GM18526 (cell line): Measurements from ENCODE around the gene FBXL22.
A peak's percentile ranks its signal among the peaks of the same experiment; 100 is the strongest.

Source experiments
- POLR2A ChIP-seq: IDR thresholded peaks from 3 replicates; pipeline ENCODE4 v1.6.1; 2011; ENCODE audit not compliant: insufficient read length; ENCODE audit errors: extremely low read depth

FBXL22 gene

GRCh38 chr15:63601026-63601703 lies 4.0 kb downstream of the FBXL22 start:
- TF ChIP-seq POLR2A = peak; percentile 27

GRCh38 chr15:63601704-63602185 lies 4.6 kb downstream of the FBXL22 start:
- TF ChIP-seq POLR2A = no peak

GRCh38 chr15:63602595-63602994 lies 5.4 kb downstream of the FBXL22 start:
- TF ChIP-seq POLR2A = no peak

GRCh38 chr15:63603516-63603915 lies 6.3 kb downstream of the FBXL22 start:
- TF ChIP-seq POLR2A = no peak

GRCh38 chr15:63604281-63604680 lies 7.1 kb downstream of the FBXL22 start:
- TF ChIP-seq POLR2A = no peak

- TF ChIP-seq POLR2A = no peak
Observed at GRCh38 chr15:63605036-63605435, 7.8 kb downstream of the FBXL22 start.

GRCh38 chr15:63605816-63606215 lies 8.6 kb downstream of the FBXL22 start:
- no peak for TF ChIP-seq POLR2A

GRCh38 chr15:63606308-63606707 lies 9.1 kb downstream of the FBXL22 start:
- no peak for TF ChIP-seq POLR2A

GRCh38 chr15:63608989-63609388 lies 11.8 kb downstream of the FBXL22 start:
- no peak for TF ChIP-seq POLR2A

- TF ChIP-seq POLR2A = no peak
Observed at GRCh38 chr15:63609448-63609847, 12.3 kb downstream of the FBXL22 start.

- TF ChIP-seq POLR2A = no peak
Observed at GRCh38 chr15:63610209-63610841, 13.1 kb downstream of the FBXL22 start.

GRCh38 chr15:63611177-63611576 lies 14.0 kb downstream of the FBXL22 start:
- no peak for TF ChIP-seq POLR2A

- no peak for TF ChIP-seq POLR2A
Observed at GRCh38 chr15:63612300-63612699, 15.1 kb downstream of the FBXL22 start.

GRCh38 chr15:63615935-63616334 lies 18.7 kb downstream of the FBXL22 start:
- TF ChIP-seq POLR2A = no peak

- no peak for TF ChIP-seq POLR2A
Observed at GRCh38 chr15:63623232-63623969, 26.2 kb downstream of the FBXL22 start.

GRCh38 chr15:63626955-63627354 lies 29.8 kb downstream of the FBXL22 start:
- TF ChIP-seq POLR2A = no peak

GRCh38 chr15:63628123-63628822 lies 31.1 kb downstream of the FBXL22 start:
- TF ChIP-seq POLR2A = no peak
